Measurements from ENCODE around the gene VCAN. TPM values are rescaled to one million over a fixed set of nuclear protein-coding genes. Genes with fewer than 3 reads are reported as not detected.

Gene VCAN
- total RNA-seq, 1 donor from 2014 or later, result 11.9 TPM

- no peak for DNase-seq
Measured at GRCh38 chr5:83570916-83571315, 99.4 kb downstream of the VCAN start.

GRCh38 chr5:83572271-83572670, 100.7 kb downstream of the VCAN start:
- no peak for DNase-seq

- DNase-seq, result no peak
Measured at GRCh38 chr5:83576341-83576740, 104.8 kb downstream of the VCAN start.

GRCh38 chr5:83577036-83577636, 105.6 kb downstream of the VCAN start:
- DNase-seq, result peak; percentile 85

GRCh38 chr5:83583859-83584258, 112.3 kb downstream of the VCAN start:
- peak; percentile 55 for DNase-seq

- DNase-seq, result peak; percentile 85
Measured at GRCh38 chr5:83586874-83587776, 115.6 kb downstream of the VCAN start.

- no peak for DNase-seq
Measured at GRCh38 chr5:83589786-83590185, 118.2 kb downstream of the VCAN start.

GRCh38 chr5:83590966-83591365, 119.4 kb downstream of the VCAN start:
- DNase-seq, result no peak

- DNase-seq, result no peak
Measured at GRCh38 chr5:83595217-83595616, 123.7 kb downstream of the VCAN start.

- DNase-seq, result peak; percentile 66
Measured at GRCh38 chr5:83608122-83608521, 136.6 kb downstream of the VCAN start.

- no peak for DNase-seq
Measured at GRCh38 chr5:83614841-83615240, 143.3 kb downstream of the VCAN start.

GRCh38 chr5:83628360-83628759, 156.8 kb downstream of the VCAN start:
- DNase-seq, result no peak

Other genes with a start within 250 kb of the VCAN start
- gene HAPLN1, start 249.1 kb downstream of the VCAN start, total RNA-seq, result under 0.01 TPM in 1 of 2 replicates, not detected in the other

Data from dermis blood vessel endothelial cell (primary cell).